HS-5 (cell line): ENCODE results near the gene SCAF1.

Experiments
- DNase-seq: peaks from one replicate; pipeline ENCODE4 v3.0.0-alpha.2; 2012; ENCODE audit warnings: low read depth

The SCAF1 gene

GRCh38 chr19:49687566-49688316 lies 45.7 kb downstream of the SCAF1 start:
- no peak for DNase-seq

GRCh38 chr19:49688531-49689132 lies 46.6 kb downstream of the SCAF1 start:
- no peak for DNase-seq

GRCh38 chr19:49689133-49690078 lies 47.4 kb downstream of the SCAF1 start, which contains the start of gene ADM5:
Gene ADM5, plus strand, starts transcription at chr19:49689594. Its CDS starts 244 bp downstream, at chr19:49689838.
- DNase-seq, result no peak

GRCh38 chr19:49690079-49690655 lies 48.2 kb downstream of the SCAF1 start:
- DNase-seq, result no peak

- no peak for DNase-seq
Observed at GRCh38 chr19:49690656-49691242, 48.7 kb downstream of the SCAF1 start, which contains the start of gene CPT1C. Gene CPT1C, plus strand, starts transcription at chr19:49691116. Its CDS starts 1,137 bp downstream, at chr19:49692253.

GRCh38 chr19:49691243-49692146 lies 49.5 kb downstream of the SCAF1 start:
- DNase-seq, result no peak

GRCh38 chr19:49692147-49692506 lies 50.1 kb downstream of the SCAF1 start:
- DNase-seq, result no peak

GRCh38 chr19:49696115-49696514 lies 54.1 kb downstream of the SCAF1 start:
- DNase-seq, result no peak

- no peak for DNase-seq
Observed at GRCh38 chr19:49696865-49697264, 54.9 kb downstream of the SCAF1 start.

- no peak for DNase-seq
Observed at GRCh38 chr19:49699364-49699763, 57.4 kb downstream of the SCAF1 start.

- DNase-seq, result no peak
Observed at GRCh38 chr19:49700563-49700962, 58.6 kb downstream of the SCAF1 start.

GRCh38 chr19:49701271-49701786 lies 59.3 kb downstream of the SCAF1 start:
- DNase-seq, result no peak

GRCh38 chr19:49704888-49705642 lies 63.1 kb downstream of the SCAF1 start:
- no peak for DNase-seq

GRCh38 chr19:49705919-49706318 lies 63.9 kb downstream of the SCAF1 start:
- DNase-seq, result no peak
